Upper lobe of left lung (tissue), 6 donors: ENCODE data around the gene KRT35. TPM values are rescaled to one million over a fixed set of nuclear protein-coding genes. Genes with fewer than 3 reads are reported as not detected.

Source experiments
- ATAC-seq, 2 donors: fragments of 200-7000 bp; cut with Tn5 transposase; one replicate each; pipeline ENCODE4 v1.9.1; 2022; ENCODE audit warnings: mild to moderate bottlenecking in 2 of 2, moderate library complexity in 2 of 2; ENCODE audit not compliant: low FRiP score in 2 of 2
- DNase-seq, 2 donors: peaks; one replicate each; pipeline ENCODE4 v3.0.0-alpha.2; 2019 to 2020
- H3K27ac ChIP-seq, 4 donors: fragments of 200-600 bp; sonication (generic); one replicate each; pipeline ENCODE4 v1.5.1; 2016 to 2019
- H3K27me3 ChIP-seq, 4 donors: fragments of 200-600 bp; sonication (generic); one replicate each; pipeline ENCODE4 v1.5.1; 2017 to 2019
- H3K36me3 ChIP-seq, 4 donors: fragments of 200-600 bp; sonication (generic); one replicate each; pipeline ENCODE4 v1.5.1; 2016 to 2019
- H3K4me1 ChIP-seq, 4 donors: fragments of 200-600 bp; sonication (generic); one replicate each; pipeline ENCODE4 v1.5.1; 2018 to 2019
- H3K4me3 ChIP-seq, 4 donors: fragments of 200-600 bp; sonication (generic); one replicate each; pipeline ENCODE4 v1.5.1; 2017 to 2019; ENCODE audit warnings: mild to moderate bottlenecking in 2 of 4, moderate library complexity in 1 of 4
- H3K9me3 ChIP-seq, 4 donors: fragments of 200-600 bp; sonication (generic); one replicate each; pipeline ENCODE4 v1.5.1; 2018 to 2019
- CTCF ChIP-seq, 6 experiments: fragments of 450-650 bp in 4 of 6; fragments of 200-600 bp in 2 of 6; sonication (generic) in 2 of 6; IDR thresholded peaks; one replicate each; pipeline ENCODE4 v1.5.1; 2016 to 2019; ENCODE audit warnings: antibody characterized with exemption in 6 of 6
- EP300 ChIP-seq, 4 donors: sonication (generic); formaldehyde crosslinking; IDR thresholded peaks; one replicate each; pipeline ENCODE4 v1.5.1; 2017; ENCODE audit warnings: antibody characterized with exemption in 4 of 4, control low read depth in 2 of 4
- POLR2A ChIP-seq, 4 donors: fragments of 450-650 bp; IDR thresholded peaks; one replicate each; pipeline ENCODE4 v1.5.1; 2016 to 2017; ENCODE audit warnings: antibody characterized with exemption in 4 of 4, mild to moderate bottlenecking in 2 of 4
- POLR2AphosphoS5 ChIP-seq, 2 donors: sonication (generic); formaldehyde crosslinking; IDR thresholded peaks; one replicate each; pipeline ENCODE4 v1.5.1; 2017; ENCODE audit warnings: antibody characterized with exemption in 2 of 2
- whole genome bisulfite sequencing, 2 donors: methylation state at CpG; one replicate each; pipeline ENCODE4 v1.1.5; 2017 to 2018; 5-methylcytosine and 5-hydroxymethylcytosine counted together
- total RNA-seq, 6 donors: library from RNA; depleted of rRNA in 4 of 6; stranded (reverse); fragments of >200 nt in 4 of 6; gene quantifications; one replicate each; pipeline versions ENCODE4 v1.1.0 to v1.2.1, GENCODE V29; 2016 to 2021
- donor health status: DM: no; HTN: no; CAD: no; lungs with moderate emphysema.
- donor health status: DM: no; HTN: yes; CAD: no; lungs with severe emphysema.

KRT35 gene
- total RNA-seq, 6 donors from 2014 or later: not detected

DNA sequence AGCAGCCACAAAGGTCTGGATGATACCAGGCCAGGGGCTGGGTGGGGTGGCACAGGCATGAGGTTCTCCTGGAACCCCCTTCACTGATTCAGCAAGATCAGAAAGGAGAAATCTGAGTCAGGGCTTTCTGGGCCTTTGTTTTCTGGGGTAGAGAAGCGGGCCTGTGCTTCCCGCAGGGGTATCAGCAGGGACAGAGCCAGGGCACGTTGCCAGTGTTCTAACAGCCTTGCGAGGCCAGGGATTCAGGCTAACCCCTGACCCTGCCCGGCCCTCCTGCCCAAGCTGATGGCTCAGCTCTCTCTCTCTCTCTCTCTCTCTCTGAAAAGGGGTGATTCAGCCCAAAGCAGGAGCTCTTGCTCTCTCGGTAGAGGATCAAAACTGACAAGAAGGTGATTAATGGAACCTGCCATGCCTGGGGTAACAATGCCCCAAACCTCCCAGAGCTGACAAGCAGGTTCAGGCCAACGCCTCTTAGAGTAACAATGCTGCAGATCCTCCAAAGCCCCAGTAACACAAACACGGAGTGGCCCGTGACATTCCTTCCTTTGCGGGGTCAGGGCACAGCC, 26.4 kb upstream of the KRT35 start:
- H3K27ac ChIP-seq: peak overlapping the region in 2 of 4 donors; percentile 49 to 57
- H3K4me1 ChIP-seq: peaks cover 0 to 9% (median 4%) of the 10 kb centered on the region in 4 donors
- ATAC-seq (no peak), DNase-seq (no peak)
- no peaks in the 10 kb centered on the region for H3K9me3 ChIP-seq
- TF ChIP-seq CTCF (IDR thresholded peaks at IDR 0.05): no peak
- no peak for TF ChIP-seq EP300 (IDR thresholded peaks at IDR 0.05)
- TF ChIP-seq POLR2AphosphoS5 (IDR thresholded peaks at IDR 0.05): no peak
- no peak for TF ChIP-seq POLR2A (IDR thresholded peaks at IDR 0.05)
- H3K4me3 ChIP-seq: no peak overlapping the region
- H3K36me3 ChIP-seq: no peaks in the 10 kb centered on the region
- 53 to 67% methylated on average over 5 to 10 of the region's 10 CpGs for whole genome bisulfite sequencing, 2 donors
- H3K27me3 ChIP-seq: no peaks in the 10 kb centered on the region

DNA sequence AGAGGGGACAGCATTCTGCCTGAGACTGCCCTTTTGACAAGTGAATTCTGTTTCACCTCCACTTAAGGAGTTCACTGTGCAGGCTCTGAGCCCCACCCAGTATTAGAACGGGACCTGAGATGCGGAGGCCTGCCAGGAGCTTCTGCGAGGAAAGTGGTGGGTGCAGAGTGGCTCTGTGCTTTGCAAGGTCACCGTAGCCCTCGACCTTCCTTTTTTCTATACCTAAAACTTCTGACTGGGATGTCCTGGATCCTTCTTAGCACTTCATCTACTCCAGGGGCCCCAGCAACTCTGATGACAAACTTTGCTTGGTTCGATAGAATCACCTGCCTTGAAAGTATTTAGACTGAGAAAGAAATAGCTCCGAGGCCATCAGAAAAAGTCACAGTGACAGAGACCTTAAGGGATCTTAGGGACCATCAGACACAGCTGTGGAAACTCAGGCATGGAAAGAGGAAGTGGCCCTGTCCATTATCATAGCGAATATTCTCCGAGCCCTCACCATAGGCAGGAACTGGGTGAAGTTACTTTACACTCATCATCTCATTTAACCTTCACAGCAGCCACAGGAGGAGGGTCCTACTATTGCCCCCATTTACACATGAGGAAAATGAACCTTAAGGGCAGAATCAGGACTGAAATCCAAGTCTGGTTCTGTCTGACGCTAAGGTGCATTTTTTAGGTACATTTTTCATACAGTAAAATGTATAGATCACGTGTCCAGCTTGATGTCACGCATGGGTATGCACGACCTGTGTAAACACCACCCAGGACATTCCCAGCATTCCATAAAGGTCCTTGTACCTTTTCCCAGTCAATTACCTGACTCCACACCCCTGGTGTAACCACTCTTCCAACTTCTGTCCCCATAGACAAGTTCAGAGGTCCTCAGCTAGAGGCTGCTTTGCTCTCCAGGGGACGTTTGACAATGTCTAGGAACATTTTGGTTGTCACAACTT, 25.1 kb upstream of the KRT35 start:
- ATAC-seq (no peak), DNase-seq (no peak)
- TF ChIP-seq EP300 (IDR thresholded peaks at IDR 0.05) (peak in 1 of 4 donors; percentile 32), CTCF (IDR thresholded peaks at IDR 0.05) (no peak)
- no peaks in the 10 kb centered on the region for H3K9me3 ChIP-seq
- H3K36me3 ChIP-seq: no peaks in the 10 kb centered on the region
- H3K4me3 ChIP-seq: no peak overlapping the region
- no peaks in the 10 kb centered on the region for H3K27me3 ChIP-seq
- no peak overlapping the region for H3K27ac ChIP-seq
- WGBS, 2 donors: 63 to 71% methylated on average over 14 of the region's 14 CpGs
- peaks cover 0 to 5% (median 4%) of the 10 kb centered on the region in 4 donors for H3K4me1 ChIP-seq

GRCh38 chr17:41505007-41505808, 24.3 kb upstream of the KRT35 start, which contains the start of gene KRT13:
Gene KRT13, minus strand, starts transcription at chr17:41505612. Its CDS starts 62 bp downstream, at chr17:41505550.
- DNase-seq (no peak), ATAC-seq (no peak)
- Histone ChIP-seq H3K27ac (no peak within 1 kb of the TSS), H3K4me1 (peaks cover 0 to 5% (median 2%) of the 10 kb centered on the region in 4 donors), H3K9me3 (no peaks in the 10 kb centered on the region), H3K4me3 (no peak within 1 kb of the TSS), H3K27me3 (no peaks in the 10 kb centered on the region), H3K36me3 (no peaks in the 10 kb centered on the region)
- 85% methylated on average over 17 of the region's 17 CpGs for WGBS, 2 donors
- TF ChIP-seq POLR2A (IDR thresholded peaks at IDR 0.05) (no peak), POLR2AphosphoS5 (IDR thresholded peaks at IDR 0.05) (no peak), CTCF (IDR thresholded peaks at IDR 0.05) (no peak), EP300 (IDR thresholded peaks at IDR 0.05) (no peak)

- WGBS, 2 donors: 59 to 71% methylated on average over 8 of the region's 8 CpGs
These were observed 23.5 kb upstream of the KRT35 start for GRCh38 chr17:41504246-41504977.

More at GRCh38 chr17:41504246-41504977, 23.5 kb upstream of the KRT35 start:
- Histone ChIP-seq H3K4me3 (no peak overlapping the region), H3K36me3 (no peaks in the 10 kb centered on the region), H3K27ac (no peak overlapping the region), H3K27me3 (no peaks in the 10 kb centered on the region), H3K9me3 (no peaks in the 10 kb centered on the region), H3K4me1 (peaks cover 0 to 5% (median 2%) of the 10 kb centered on the region in 4 donors)
- ATAC-seq: no peak
- no peak for DNase-seq
- TF ChIP-seq POLR2AphosphoS5 (IDR thresholded peaks at IDR 0.05): no peak
- TF ChIP-seq POLR2A (IDR thresholded peaks at IDR 0.05): no peak
- TF ChIP-seq CTCF (IDR thresholded peaks at IDR 0.05): no peak
- no peak for TF ChIP-seq EP300 (IDR thresholded peaks at IDR 0.05)
